Renal cortical epithelial cell (primary cell): ENCODE results near the gene SETD2. TPM values are rescaled to one million over a fixed set of nuclear protein-coding genes. Genes with fewer than 3 reads are reported as not detected.

ENCODE experiments used
- DNase-seq: peaks from one replicate; pipeline ENCODE4 v3.0.0-alpha.2; 2011; ENCODE audit warnings: low read depth
- total RNA-seq: library from RNA; depleted of rRNA; stranded (reverse); fragments of >200 nt; gene quantifications from 2 replicates; pipeline ENCODE4 v1.2.3, GENCODE V29; 2014

Gene SETD2
- total RNA-seq, 1 donor from 2014 or later = 75.3 TPM

DNA sequence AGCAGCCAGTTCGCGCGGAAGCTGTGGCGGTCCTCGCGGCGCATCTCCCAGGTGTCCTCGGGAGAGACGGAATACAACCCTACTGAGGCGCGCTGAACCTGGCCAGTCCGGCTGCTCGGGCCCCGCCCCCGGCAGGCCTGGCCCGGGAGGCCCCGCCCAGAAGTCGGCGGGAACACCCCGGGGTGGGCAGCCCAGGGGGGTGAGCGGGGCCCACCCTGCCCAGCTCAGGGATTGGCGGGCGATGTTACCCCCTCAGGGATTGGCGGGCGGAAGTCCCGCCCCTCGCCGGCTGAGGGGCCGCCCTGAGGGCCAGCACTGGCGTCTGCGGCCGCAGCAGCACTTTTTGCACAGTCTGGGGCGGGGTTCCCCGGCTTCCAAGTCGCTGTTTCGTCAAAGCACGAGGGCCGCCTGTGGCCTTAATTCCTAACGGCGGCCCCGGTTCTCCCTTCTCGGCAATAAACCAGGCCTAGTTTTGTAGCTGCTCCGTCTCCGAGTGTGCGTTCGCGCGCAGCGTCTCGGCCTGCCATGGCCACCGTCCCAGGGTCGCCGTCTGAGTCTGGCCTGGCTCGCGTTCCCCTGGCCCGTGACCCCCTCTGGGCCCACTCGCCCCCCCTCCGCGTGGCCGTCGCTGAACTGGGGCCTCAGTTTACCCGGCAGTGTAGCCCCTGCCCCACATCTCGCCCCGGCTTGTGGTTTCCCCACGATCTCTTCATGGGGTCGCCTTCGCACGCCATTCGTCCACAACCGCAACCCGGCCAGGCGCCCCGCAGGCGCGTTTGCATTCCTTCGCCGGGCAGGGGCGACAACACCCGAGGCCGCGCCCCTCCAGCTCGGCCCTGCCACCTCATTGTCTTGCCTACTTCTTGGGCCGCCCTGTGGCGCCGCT lies 154.4 kb downstream of the SETD2 start:
- peak; percentile 77 for DNase-seq

DNA sequence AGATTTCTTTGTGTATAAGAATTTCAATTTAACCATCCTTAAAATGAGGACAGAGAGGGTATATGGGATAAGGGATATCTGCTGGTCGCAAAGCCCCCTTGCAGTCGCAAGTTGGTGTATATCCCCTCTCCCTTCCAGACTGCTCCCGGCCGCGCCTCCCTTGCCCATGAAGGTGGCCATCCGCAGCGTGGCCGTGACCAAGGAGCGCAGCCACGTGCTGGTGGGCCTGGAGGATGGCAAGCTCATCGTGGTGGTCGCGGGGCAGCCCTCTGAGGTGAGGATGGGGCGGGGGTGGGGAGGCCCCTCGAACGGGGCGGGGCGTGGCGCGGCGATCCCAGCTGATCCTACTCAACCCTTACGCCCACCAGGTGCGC lies 155.1 kb downstream of the SETD2 start:
- no peak for DNase-seq

DNA sequence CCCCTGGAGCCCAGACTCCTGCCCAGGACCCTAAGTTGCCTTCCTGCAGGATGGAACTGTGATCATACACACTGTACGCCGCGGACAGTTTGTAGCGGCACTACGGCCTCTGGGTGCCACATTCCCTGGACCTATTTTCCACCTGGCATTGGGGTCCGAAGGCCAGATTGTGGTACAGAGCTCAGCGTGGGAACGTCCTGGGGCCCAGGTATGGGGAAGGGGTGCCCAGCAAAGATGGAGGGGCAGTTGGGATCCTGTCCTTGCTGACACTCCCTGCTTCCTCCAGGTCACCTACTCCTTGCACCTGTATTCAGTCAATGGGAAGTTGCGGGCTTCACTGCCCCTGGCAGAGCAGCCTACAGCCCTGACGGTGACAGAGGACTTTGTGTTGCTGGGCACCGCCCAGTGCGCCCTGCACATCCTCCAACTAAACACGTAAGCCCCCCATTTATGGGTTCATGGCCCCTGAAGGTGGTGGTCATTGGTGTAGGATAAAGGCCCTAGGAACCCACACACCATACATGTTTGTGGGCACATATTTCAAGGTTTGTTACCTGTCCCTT lies 155.6 kb downstream of the SETD2 start:
- no peak for DNase-seq

DNA sequence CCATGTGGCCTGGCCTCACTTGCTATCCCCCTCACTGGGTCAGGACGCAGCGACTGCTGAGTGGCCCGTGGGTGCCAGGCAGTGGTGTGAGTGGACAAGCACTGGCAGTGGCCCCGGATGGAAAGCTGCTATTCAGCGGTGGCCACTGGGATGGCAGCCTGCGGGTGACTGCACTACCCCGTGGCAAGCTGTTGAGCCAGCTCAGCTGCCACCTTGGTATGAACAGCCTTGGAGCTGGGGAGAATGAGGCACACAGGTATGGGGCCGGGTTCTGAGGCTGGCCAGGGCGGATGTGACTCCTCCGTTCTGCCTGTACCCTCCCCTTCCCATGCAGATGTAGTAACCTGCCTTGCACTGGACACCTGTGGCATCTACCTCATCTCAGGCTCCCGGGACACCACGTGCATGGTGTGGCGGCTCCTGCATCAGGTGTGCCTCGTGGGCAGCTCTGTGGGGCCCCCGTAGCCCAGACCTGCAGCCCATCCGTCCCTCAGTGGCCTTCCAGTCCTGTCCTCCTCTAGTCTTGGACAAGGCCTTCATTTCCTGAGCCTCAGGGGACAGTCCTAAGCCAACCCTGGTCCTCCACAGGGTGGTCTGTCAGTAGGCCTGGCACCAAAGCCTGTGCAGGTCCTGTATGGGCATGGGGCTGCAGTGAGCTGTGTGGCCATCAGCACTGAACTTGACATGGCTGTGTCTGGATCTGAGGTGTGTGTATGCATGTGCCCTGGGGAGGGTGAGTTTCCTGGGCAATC lies 156.3 kb downstream of the SETD2 start:
- DNase-seq = no peak

DNA sequence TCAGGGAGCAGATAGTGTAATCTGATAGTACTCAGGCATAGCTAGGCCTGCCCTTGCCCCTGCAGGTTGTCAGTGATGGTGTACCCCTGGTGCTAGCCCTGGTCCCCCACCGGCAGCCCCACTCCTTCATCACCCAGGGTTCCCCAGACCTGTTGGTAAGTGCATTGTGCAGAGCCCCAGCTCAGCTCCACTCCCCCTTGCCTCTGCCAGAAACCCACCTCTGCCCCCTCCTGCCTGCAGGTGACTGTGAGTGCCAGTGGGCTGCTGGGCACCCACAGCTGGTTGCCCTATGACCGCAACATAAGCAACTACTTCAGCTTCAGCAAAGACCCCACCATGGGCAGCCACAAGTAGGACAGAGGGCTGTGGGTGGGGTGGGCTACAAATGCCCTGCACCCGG lies 156.9 kb downstream of the SETD2 start:
- DNase-seq = no peak

DNA sequence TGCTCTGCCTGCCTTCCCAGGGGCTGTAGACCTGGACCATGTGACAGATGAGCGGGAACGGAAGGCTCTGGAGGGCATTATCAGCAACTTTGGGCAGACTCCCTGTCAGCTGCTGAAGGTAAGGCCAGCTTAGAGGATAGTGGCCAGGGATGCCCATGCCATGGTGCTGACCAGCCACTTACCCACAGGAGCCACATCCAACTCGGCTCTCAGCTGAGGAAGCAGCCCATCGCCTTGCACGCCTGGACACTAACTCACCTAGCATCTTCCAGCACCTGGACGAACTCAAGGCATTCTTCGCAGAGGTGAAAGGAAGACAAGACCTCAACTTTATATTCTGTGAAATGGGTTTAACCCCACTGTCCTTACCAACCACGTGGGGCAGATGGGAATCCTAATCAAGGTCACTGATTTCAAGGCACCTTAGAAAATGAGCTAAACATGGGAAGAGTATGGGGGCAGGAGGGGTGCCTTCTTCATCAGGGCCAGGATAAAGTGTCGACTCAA lies 157.7 kb downstream of the SETD2 start:
- no peak for DNase-seq

DNA sequence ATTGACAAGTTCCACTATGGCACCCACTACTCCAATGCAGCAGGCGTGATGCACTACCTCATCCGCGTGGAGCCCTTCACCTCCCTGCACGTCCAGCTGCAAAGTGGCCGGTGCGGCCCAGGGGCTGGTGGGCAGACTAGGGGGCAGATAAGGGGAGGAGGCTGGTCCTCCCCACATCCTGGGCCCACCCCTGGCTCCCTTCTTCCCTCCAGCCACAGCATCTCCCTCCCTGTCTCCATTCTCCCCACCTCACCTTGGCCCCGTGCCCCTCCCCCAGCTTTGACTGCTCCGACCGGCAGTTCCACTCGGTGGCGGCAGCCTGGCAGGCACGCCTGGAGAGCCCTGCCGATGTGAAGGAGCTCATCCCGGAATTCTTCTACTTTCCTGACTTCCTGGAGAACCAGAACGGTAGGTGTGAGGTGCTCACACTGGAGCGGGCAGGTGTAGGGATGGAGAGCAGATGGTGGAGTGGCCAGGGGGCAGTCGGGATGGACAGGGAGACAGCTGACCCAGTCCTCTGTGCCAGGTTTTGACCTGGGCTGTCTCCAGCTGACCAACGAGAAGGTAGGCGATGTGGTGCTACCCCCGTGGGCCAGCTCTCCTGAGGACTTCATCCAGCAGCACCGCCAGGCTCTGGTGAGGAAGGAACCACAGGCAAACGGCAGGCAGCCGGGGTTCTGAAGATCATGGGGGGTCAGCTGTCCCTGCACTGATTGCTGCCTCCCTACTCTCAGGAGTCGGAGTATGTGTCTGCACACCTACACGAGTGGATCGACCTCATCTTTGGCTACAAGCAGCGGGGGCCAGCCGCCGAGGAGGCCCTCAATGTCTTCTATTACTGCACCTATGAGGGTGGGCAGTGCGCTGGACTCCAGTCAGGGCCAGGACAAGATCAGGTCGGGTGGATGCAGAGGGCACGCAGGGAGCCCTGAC lies 158.4 kb downstream of the SETD2 start:
- DNase-seq = no peak

DNA sequence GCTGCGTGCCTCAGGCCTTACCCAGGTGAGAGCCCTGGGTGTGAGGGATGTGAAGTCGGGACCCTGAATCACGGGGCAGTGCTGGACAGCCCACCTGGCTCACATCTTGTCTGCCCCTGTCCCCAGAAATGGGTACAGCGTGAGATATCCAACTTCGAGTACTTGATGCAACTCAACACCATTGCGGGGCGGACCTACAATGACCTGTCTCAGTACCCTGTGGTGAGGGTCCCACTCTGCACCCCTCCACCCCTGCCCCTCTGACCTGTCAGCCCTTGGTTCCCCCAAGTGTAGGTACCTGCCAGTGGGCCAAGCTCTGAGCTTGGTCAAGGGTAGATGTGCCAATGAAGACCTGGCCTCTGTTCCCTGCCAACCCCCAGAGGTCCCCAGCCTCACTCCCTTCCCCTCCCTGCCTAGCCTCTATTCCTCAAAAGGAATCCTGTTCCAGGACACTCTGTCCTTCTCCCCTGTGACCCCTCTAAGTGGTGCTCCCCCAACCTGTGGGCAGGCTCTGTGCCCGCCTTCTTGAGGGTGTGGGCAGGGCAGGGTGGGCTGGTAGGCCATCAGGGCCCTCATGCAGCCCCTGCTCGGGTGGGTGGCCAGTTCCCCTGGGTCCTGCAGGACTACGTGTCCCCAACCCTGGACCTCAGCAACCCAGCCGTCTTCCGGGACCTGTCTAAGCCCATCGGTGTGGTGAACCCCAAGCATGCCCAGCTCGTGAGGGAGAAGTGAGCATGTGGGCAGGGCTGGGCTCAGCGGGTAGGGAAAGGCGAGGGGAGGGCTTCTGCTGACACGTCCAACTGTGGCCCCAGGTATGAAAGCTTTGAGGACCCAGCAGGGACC lies 159.3 kb downstream of the SETD2 start:
- DNase-seq = no peak

DNA sequence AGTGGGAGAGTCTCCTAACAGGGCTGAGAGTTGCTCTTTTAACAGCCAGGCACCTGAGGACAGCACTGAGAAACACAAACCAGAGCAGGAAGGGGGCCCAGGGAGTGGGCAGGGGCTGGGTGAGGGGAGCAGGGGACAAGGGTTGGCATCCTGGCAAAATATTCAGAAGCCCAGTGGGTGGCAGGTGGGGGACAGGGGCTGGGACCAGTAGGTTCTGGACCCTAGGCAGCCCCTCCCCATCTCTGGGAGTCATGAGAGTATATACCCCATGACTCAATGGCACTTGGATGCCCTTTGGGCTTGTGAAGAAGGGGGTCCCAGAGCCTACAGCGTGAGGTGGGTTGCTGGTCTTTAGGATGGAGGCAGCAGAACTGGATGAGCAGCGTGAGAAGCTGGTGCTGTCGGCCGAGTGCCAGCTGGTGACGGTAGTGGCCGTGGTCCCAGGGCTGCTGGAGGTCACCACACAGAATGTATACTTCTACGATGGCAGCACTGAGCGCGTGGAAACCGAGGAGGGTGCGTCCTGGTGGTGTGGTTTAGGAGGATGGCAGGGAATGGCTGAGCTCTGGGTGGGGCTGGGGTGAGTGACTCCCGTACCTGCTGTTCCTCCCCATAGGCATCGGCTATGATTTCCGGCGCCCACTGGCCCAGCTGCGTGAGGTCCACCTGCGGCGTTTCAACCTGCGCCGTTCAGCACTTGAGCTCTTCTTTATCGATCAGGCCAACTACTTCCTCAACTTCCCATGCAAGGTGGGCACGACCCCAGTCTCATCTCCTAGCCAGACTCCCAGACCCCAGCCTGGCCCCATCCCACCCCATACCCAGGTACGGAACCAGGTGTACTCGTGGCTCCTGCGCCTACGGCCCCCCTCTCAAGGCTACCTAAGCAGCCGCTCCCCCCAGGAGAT lies 160.2 kb downstream of the SETD2 start:
- DNase-seq = no peak

DNA sequence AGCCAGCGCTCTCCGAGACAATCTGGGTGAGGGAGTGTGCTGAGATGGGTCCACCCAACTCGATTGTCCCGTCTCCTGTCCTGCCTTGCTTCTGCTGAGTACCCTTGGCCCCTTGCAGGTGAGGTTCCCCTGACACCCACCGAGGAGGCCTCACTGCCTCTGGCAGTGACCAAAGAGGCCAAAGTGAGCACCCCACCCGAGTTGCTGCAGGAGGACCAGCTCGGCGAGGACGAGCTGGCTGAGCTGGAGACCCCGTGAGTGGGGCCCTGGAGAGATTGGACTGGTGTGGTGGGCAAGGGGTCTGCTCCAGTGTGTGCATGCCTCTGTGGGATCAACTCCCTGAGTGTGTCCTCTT lies 160.9 kb downstream of the SETD2 start:
- DNase-seq = no peak

DNA sequence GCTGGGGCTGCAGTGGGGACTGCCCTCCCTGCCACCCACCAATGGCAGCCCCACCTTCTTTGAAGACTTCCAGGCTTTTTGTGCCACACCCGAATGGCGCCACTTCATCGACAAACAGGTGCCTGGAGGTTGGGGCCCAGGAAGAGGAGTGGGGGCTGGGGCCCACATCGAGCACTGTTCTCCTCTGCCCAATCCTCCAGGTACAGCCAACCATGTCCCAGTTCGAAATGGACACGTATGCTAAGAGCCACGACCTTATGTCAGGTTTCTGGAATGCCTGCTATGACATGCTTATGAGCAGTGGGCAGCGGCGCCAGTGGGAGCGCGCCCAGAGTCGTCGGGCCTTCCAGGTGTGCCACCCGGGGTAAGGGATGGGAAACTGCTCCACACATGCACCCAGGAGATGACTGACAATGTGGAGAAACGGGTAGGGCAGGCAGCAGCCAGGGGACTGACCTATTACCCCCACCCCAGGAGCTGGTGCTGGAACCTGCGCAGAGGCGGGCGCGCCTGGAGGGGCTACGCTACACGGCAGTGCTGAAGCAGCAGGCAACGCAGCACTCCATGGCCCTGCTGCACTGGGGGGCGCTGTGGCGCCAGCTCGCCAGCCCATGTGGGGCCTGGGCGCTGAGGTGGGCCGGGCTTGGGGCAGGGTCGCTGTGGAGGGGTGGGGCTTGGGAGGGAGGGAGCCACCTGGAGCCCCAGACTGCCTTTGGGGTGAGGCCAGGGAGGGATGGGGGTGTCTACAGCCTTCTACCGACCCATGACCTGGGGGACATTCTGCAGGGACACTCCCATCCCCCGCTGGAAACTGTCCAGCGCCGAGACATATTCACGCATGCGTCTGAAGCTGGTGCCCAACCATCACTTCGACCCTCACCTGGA lies 161.5 kb downstream of the SETD2 start:
- DNase-seq = no peak

DNA sequence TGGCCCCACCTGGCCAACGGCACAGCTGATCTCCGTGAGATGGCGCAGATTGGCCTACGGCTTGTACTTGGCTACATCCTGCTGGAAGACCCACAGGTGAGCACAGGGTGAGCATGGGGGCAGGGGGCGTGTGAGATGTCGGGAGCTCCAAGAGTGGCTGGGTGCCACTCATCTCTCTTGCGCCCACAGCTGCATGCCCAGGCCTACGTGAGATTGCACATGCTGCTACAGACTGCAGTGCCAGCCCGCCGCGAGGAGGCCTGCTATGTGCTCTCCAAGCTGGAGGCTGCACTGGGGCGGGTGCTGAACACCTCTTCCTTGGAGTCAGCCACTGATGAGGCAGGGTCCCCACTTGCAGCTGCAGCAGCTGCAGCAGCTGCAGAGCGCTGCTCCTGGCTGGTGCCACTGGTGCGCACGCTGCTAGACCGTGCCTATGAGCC lies 162.2 kb downstream of the SETD2 start:
- no peak for DNase-seq

DNA sequence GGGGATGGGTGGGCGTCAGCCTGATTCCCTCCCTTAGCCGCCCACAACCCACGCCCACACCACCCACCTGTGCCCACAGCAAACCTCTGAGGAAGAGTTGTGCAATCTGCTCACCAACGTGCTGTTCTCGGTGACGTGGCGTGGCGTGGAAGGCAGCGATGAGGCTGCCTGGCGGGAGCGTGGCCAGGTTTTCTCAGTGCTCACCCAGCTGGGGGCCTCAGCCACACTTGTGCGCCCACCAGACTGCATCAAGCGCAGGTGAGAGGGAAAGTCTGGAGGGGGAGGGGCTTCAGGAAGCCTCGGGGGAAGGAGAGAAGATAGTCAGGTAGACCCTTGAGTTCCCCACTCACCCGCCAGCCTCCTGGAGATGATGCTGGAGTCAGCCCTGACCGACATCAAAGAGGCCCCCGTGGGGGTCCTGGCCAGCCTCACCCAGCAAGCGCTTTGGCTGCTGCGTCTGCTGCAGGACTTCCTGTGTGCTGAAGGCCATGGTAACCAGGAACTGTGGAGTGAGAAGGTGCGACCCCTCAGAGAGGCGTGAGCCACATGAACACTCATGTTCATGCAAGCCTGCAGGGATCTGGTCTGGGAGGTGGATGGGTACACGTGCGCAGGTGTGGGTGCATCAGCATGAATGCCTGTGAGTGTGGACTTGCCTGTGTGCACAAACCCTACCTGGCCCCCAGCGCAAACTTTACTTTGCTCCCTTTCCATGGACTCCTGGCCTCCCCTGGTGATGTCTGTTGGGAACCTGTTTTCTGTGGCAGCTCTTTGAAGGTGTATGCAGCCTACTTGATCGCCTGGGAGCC lies 162.8 kb downstream of the SETD2 start:
- DNase-seq = no peak

DNA sequence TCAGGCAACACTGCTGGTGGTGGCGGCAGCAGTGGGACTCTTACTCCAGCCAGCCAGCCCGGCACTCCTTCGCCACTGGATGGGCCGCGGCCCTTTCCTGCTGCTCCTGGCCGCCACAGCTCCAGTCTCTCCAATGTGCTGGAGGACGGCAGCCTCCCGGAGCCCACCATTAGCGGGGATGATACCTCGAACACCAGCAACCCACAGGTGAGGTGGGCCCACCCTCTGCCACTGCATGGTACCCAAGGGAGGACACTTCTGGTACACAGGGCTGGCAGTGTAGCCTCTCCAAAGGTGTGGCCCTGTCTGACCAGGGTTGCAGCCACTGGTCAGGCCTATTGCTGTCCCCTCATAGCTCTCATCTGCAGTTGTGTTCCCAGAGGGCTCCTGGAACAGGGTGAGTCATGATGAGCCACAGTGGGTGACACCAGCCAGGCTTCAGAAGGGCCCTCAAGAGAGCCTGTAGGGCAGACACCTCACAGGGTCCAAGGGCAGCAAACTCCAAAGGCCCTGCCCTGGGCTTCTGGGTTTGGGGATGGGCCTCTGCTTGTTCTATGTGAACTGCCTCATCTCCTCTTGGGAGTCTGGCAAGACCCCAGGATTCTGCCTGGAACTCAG lies 163.6 kb downstream of the SETD2 start:
- no peak for DNase-seq

DNA sequence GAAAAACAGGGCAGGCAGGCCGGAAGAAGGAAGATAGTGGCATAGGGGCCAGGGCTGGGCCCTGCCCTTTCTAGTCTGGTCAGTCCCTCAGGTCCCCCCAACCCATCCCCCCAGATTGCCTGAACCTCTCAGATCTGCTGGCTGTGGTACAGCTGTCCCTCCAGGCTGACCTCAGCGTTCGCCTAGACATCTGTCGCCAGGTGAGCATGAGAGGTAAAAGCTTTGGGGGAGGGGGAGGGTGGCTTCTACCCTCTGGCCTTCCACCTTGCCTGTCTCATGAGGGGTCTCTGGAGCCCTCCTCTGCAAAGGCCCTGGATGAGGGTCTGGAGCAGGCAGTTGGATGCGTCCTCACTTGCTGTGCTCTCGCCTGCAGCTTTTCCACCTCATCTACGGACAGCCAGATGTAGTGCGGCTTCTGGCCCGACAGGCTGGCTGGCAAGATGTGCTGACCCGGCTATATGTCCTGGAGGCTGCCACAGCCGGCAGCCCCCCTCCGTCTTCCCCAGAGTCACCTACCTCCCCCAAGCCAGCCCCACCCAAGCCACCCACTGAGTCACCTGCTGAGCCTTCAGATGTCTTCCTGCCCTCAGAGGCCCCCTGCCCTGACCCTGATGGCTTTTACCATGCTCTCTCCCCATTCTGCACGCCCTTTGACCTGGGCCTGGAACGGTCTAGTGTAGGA lies 164.3 kb downstream of the SETD2 start:
- DNase-seq = no peak

DNA sequence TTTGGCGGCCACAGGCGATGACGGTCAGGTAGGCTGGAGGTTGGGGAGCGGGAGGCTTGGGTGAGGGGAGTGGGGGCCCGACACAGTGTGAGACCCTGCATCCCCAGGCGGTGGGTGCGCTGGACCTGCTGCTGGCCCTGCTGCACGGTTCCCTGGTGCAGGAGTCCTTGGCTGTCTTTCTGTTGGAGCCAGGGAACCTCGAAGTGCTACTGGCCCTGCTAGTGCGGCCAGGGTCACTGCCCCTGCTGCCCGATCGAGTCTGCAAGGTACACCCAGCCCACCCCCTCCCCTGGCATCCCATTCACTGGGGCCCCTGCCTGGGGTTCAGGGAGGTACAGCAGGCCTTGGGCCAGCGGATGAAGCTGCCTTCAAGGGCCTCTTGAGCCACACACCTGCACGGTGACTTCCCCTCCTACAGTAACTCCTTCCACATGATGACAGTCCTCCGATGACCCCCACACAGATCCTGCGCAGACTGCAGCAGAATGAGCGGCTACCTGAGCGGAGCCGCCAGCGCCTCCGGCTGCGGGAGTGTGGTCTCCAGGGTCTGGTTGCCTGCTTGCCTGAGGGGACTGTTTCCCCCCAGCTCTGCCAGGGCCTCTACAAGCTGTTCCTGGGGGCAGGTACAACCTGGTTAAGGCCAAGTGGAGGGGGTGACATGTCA lies 164.9 kb downstream of the SETD2 start:
- DNase-seq = no peak
